SK-N-SH (cell line): ENCODE data around the gene GAB1. TPM values are rescaled to one million over a fixed set of nuclear protein-coding genes. Genes with fewer than 3 reads are reported as not detected.

Source experiments
- CTCF ChIA-PET: fragments of 300-600, 350-600 bp; formaldehyde crosslinking; extraction: SDS; loops from one replicate; lab custom pipeline; 2021; lab: Yijun Ruan, JAX
- POLR2A ChIA-PET: fragments of 350-600 bp; sonication (Branson Sonifier 250); formaldehyde crosslinking; extraction: SDS; loops from one replicate; lab custom pipeline; 2020; ENCODE audit warnings: antibody characterized with exemption, inconsistent platforms; lab: Yijun Ruan, JAX
- DNase-seq: peaks from one replicate; pipeline ENCODE4 v3.0.0; 2012
- H2AFZ ChIP-seq: fragments of 200-600 bp; sonication (generic); 2 replicates; pipeline ENCODE4 v1.8.1; 2016; ENCODE audit warnings: antibody characterized with exemption, mild to moderate bottlenecking, low read depth
- H3F3A ChIP-seq: fragments of 200-600 bp; sonication (generic); replicated peaks from 2 replicates; pipeline ENCODE3; 2016; ENCODE audit warnings: antibody characterized with exemption, mild to moderate bottlenecking; ENCODE audit not compliant: insufficient read depth
- H3K27ac ChIP-seq, 2 experiments: fragments of 200-500 bp in 1 of 2; fragments of 200-600 bp in 1 of 2; sonication (Bioruptor generic) in 1 of 2; sonication (generic), shearing (Covaris generic) in 1 of 2; 2 replicates each; pipeline versions ENCODE4 v1.5.1 to v1.6.1; 2014 to 2016; ENCODE audit warnings: low read depth in 2 of 2, inconsistent platforms in 1 of 2, low read length in 1 of 2, mild to moderate bottlenecking in 1 of 2, mixed read lengths in 1 of 2
- H3K27me3 ChIP-seq: fragments of 200-600 bp; sonication (generic), shearing (Covaris generic); 2 replicates; pipeline ENCODE4 v1.6.1; 2016; ENCODE audit warnings: mixed run types; ENCODE audit not compliant: insufficient read depth
- H3K36me3 ChIP-seq, 2 experiments: fragments of 200-500 bp in 1 of 2; fragments of 200-600 bp in 1 of 2; sonication (Bioruptor generic) in 1 of 2; sonication (generic) in 1 of 2; replicated peaks in 1 of 2; 2 replicates each; pipeline versions ENCODE3 to v1.5.1; 2014 to 2016; ENCODE audit warnings: low read length in 1 of 2, mild to moderate bottlenecking in 1 of 2; ENCODE audit not compliant: insufficient read depth in 2 of 2, control insufficient read depth in 1 of 2
- H3K4me1 ChIP-seq, 2 experiments: fragments of 200-500 bp in 1 of 2; fragments of 200-600 bp in 1 of 2; sonication (Bioruptor generic) in 1 of 2; sonication (generic), shearing (Covaris generic) in 1 of 2; 2 replicates each; pipeline versions ENCODE4 v1.5.1 to v1.6.1; 2014 to 2016; ENCODE audit warnings: low read depth in 1 of 2, low read length in 1 of 2, mixed run types in 1 of 2; ENCODE audit not compliant: insufficient read depth in 2 of 2, control insufficient read depth in 1 of 2
- H3K4me2 ChIP-seq: fragments of 200-600 bp; sonication (generic), shearing (Covaris generic); 2 replicates; pipeline ENCODE4 v1.6.1; 2017; ENCODE audit warnings: mixed run types
- H3K4me3 ChIP-seq, 2 experiments: fragments of 200-500 bp in 1 of 2; fragments of 200-600 bp in 1 of 2; sonication (Bioruptor generic) in 1 of 2; sonication (generic), shearing (Covaris generic) in 1 of 2; 2 replicates each; pipeline versions ENCODE4 v1.5.1 to v1.8.1; 2014 to 2016; ENCODE audit warnings: low read depth in 2 of 2, inconsistent platforms in 1 of 2, low read length in 1 of 2, mild to moderate bottlenecking in 1 of 2, mixed read lengths in 1 of 2, moderate library complexity in 1 of 2
- H3K79me2 ChIP-seq: fragments of 200-600 bp; sonication (generic); 2 replicates; pipeline ENCODE4 v1.8.1; 2017; ENCODE audit warnings: mild to moderate bottlenecking; ENCODE audit not compliant: insufficient read depth
- H3K9ac ChIP-seq: fragments of 200-600 bp; sonication (generic); 2 replicates; pipeline ENCODE4 v1.6.1; 2017; ENCODE audit warnings: mixed run types
- H3K9me2 ChIP-seq: fragments of 200-600 bp; sonication (generic); 2 replicates; pipeline ENCODE4 v1.6.1; 2017; ENCODE audit warnings: mixed run types
- H3K9me3 ChIP-seq: fragments of 200-600 bp; sonication (generic); 2 replicates; pipeline ENCODE4 v1.6.1; 2017; ENCODE audit warnings: mixed run types, mild to moderate bottlenecking, moderate library complexity
- H4K20me1 ChIP-seq: fragments of 200-600 bp; sonication (generic); 2 replicates; pipeline ENCODE4 v1.6.1; 2017; ENCODE audit warnings: mild to moderate bottlenecking, mixed run types; ENCODE audit not compliant: insufficient read depth
- CHD2 ChIP-seq: fragments of 150-350 bp; IDR thresholded peaks from 2 replicates; pipeline ENCODE4 v1.6.1; 2018; ENCODE audit warnings: low read length; ENCODE audit not compliant: partially characterized antibody
- CTCF ChIP-seq: fragments of 200-600 bp; sonication (generic); IDR thresholded peaks from 2 replicates; pipeline ENCODE4 v1.6.1; 2017; ENCODE audit warnings: antibody characterized with exemption, mild to moderate bottlenecking, moderate library complexity
- GATA2 ChIP-seq: sonication (generic); formaldehyde crosslinking; IDR thresholded peaks from 2 replicates; pipeline ENCODE4 v1.5.0; 2020; ENCODE audit warnings: mild to moderate bottlenecking, missing genetic modification reagents
- JUND ChIP-seq: IDR thresholded peaks from 2 replicates; pipeline ENCODE4 v1.4.0; 2012
- MEF2A ChIP-seq: IDR thresholded peaks from 2 replicates; pipeline ENCODE4 v1.4.0; 2012; ENCODE audit warnings: low read depth, borderline replicate concordance
- MXI1 ChIP-seq: IDR thresholded peaks from 2 replicates; pipeline ENCODE4 v1.6.1; 2012; ENCODE audit warnings: mild to moderate bottlenecking, low read depth, low read length, improper control_type of control experiment
- RAD21 ChIP-seq: IDR thresholded peaks from 2 replicates; pipeline ENCODE4 v1.6.1; 2012; ENCODE audit warnings: mild to moderate bottlenecking, low read length
- SMC3 ChIP-seq: IDR thresholded peaks from 2 replicates; pipeline ENCODE4 v1.6.1; 2012; ENCODE audit warnings: low read depth, low read length, improper control_type of control experiment
- TEAD4 ChIP-seq: IDR thresholded peaks from 2 replicates; pipeline ENCODE4 v1.4.0; 2012; ENCODE audit warnings: mild to moderate bottlenecking, borderline replicate concordance; ENCODE audit not compliant: insufficient read depth
- WGBS: methylation state at CpG from one replicate; pipeline ENCODE4 v1.1.6; 2017; ENCODE audit warnings: low lambda C conversion rate; 5-methylcytosine and 5-hydroxymethylcytosine counted together
- polyA plus RNA-seq, 3 experiments: library from polyadenylated mRNA; depleted of rRNA; stranded (reverse); fragments of >200 nt; gene quantifications; 2 replicates each; pipeline ENCODE4 v1.2.3, GENCODE V29; 2012

The GAB1 gene
- 3.7 and 4.4 TPM in 2 replicates for polyA plus RNA-seq (2012; rRNA removed)
- 4.0 and 4.1 TPM in 2 replicates for polyA plus RNA-seq (2012; cell fraction: cytosol; rRNA removed)
- 6.2 and 7.7 TPM in 2 replicates for polyA plus RNA-seq (2012; cell fraction: nucleus; rRNA removed)

DNA sequence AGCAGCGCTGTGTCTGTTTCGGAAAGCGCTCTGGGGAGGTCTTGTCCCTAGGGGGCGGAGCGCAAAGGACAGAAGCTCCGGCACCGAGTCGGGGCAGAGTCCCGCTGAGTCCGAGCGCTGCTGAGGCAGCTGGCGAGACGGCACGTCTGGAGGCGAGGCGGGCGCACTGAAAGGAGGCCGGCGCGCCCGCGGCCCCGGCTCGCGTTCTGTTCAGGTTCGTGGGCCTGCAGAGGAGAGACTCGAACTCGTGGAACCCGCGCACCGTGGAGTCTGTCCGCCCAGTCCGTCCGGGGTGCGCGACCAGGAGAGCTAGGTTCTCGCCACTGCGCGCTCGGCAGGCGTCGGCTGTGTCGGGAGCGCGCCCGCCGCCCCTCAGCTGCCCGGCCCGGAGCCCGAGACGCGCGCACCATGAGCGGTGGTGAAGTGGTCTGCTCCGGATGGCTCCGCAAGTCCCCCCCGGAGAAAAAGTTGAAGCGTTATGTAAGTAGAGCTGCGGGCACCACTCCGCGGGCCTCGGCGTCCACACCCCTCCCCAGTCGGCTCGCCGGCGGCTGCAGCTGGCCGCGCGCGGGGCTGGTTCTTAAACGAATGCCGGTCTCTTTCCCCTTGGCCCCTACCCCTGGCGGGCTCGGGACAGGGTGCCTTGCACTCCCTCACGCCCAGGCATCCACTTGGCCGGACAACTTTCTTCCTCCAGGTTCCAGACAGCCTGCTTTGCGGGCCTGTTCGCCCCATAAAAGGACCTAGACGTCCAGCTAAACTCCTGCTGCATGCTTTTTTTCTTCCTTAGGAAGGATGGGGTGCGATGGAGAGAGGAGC is at the start of gene GAB1:
TSS of gene GAB1 (plus strand) at position 96 of the 819 bp plus-strand sequence. CDS start at position 409, 313 bp downstream.
- Histone ChIP-seq H3K9me3 (no peaks in the 10 kb centered on the region), H2AFZ (peak within 1 kb of the TSS; percentile 94), H3K4me1 (peaks cover 5 to 6% of the 10 kb centered on the region in 2 experiments; a peak in 3 of 4 replicates), H3K4me3 (peak within 1 kb of the TSS; percentile 82 to 98), H3K4me2 (peak within 1 kb of the TSS; percentile 100), H3K79me2 (peaks cover 48% of the 10 kb centered on the region; the same call in 1 of the 2 replicates), H3K9me2 (no peaks in the 10 kb centered on the region), H3K27ac (peak within 1 kb of the TSS; percentile 90 to 91), H4K20me1 (peaks cover 35% of the 10 kb centered on the region), H3K36me3 (no peaks in the 10 kb centered on the region), H3K9ac (peak within 1 kb of the TSS; percentile 88), H3F3A (peaks cover 11% of the 10 kb centered on the region), H3K27me3 (no peaks in the 10 kb centered on the region)
- DNase-seq, result peak; percentile 82
- POLR2A ChIA-PET, result interaction anchor here (1.4 to 1.5 kb wide), 3 partner anchors 15 to 177 kb away, joined by 4 to 6 read pairs (median 5); partner anchors contain the start of gene SMARCA5
- under 1% methylated on average over 25 of the region's 81 CpGs for WGBS
- CTCF ChIA-PET, result interaction anchor here (0.6 to 3.0 kb wide), 14 partner anchors 8 to 148 kb away, joined by 3 to 8 read pairs (median 3); no protein-coding TSS in a partner anchor
- 0 out of 2 replicates have a peak, but pooled peaks have one; percentile 10 for TF ChIP-seq MXI1
- TF ChIP-seq GATA2 (CRISPR knock-in tag), result 0 out of 2 replicates have a peak, but pooled peaks have one; percentile 11
- no peak for TF ChIP-seq SMC3
- TF ChIP-seq CTCF, result peak; percentile 19; the same call in 1 of the 2 replicates
- TF ChIP-seq, all 33 proteins: peak for 3

DNA sequence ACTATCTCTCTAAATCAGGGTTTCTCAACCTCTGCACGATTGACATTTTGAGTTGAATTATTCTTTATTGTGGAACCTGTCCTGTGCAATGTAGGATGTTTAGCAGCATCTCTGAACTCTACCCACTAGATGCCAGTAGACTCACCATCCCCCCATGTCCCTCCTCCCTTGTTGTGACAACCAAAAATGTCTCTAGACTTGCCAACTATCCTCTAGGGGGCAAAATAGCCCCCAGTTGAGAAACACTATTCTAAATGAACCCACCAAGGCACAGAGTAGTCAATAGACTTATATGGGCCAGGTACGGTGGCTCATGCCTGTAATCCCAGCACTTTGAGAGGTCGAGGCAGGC is 49.1 kb upstream of the GAB1 start:
- Histone ChIP-seq H3K9me3 (no peaks in the 10 kb centered on the region), H4K20me1 (no peaks in the 10 kb centered on the region), H3K4me1 (peaks cover 4 to 21% of the 10 kb centered on the region in 2 experiments), H3K4me3 (0 out of 4 replicates have a peak overlapping the region, but pooled peaks of 1 of the 2 experiments have one; percentile 12), H3K9me2 (no peaks in the 10 kb centered on the region)
- WGBS, result 78% methylated on average over 3 of the region's 3 CpGs
- no peak for DNase-seq
- POLR2A ChIA-PET, result no interaction called here
- TF ChIP-seq RAD21 (no peak), TEAD4 (no peak), MEF2A (no peak), CHD2 (no peak), SMC3 (no peak), JUND (no peak)
- TF ChIP-seq, all 33 proteins: peak for 0
- Histone ChIP-seq H3F3A (peaks cover 17% of the 10 kb centered on the region), H2AFZ (peak overlapping the region; percentile 82; the same call in 1 of the 2 replicates), H3K9ac (peak overlapping the region; percentile 35; the same call in 1 of the 2 replicates), H3K4me2 (peak overlapping the region; percentile 60; the same call in 1 of the 2 replicates), H3K79me2 (no peaks in the 10 kb centered on the region), H3K27ac (peak overlapping the region; percentile 84 to 93; a peak in 3 of 4 replicates), H3K36me3 (no peaks in the 10 kb centered on the region), H3K27me3 (no peaks in the 10 kb centered on the region)
- CTCF ChIA-PET, result interaction anchor here (0.7 kb wide), 1 partner anchor 15 kb away, joined by 3 read pairs; no protein-coding TSS in a partner anchor
